Hepatocyte (in vitro differentiated cells): Measurements from ENCODE around the gene SLC12A7. TPM values are rescaled to one million over a fixed set of nuclear protein-coding genes. Genes with fewer than 3 reads are reported as not detected.

Experiments
- DNase-seq: peaks from one replicate; pipeline ENCODE4 v3.0.0-alpha.2; 2016; ENCODE audit warnings: low spot score
- H2AFZ ChIP-seq: fragments of 200-600 bp; sonication (generic); 2 replicates; pipeline ENCODE4 v1.6.0; 2016; ENCODE audit warnings: antibody characterized with exemption, mild to moderate bottlenecking
- H3K27ac ChIP-seq: fragments of 200-600 bp; sonication (generic); 2 replicates; pipeline ENCODE4 v1.5.1; 2016; ENCODE audit warnings: mild to moderate bottlenecking
- H3K27me3 ChIP-seq: fragments of 200-600 bp; sonication (generic); 2 replicates; pipeline ENCODE4 v1.6.1; 2016
- H3K36me3 ChIP-seq: fragments of 200-600 bp; sonication (generic); replicated peaks from 2 replicates; pipeline ENCODE4 v1.5.1; 2016; ENCODE audit warnings: low read depth; ENCODE audit not compliant: insufficient read depth
- H3K4me1 ChIP-seq: fragments of 200-600 bp; sonication (generic); 2 replicates; pipeline ENCODE4 v1.5.1; 2016; ENCODE audit warnings: mild to moderate bottlenecking, moderate library complexity; ENCODE audit not compliant: insufficient read depth
- H3K4me2 ChIP-seq: fragments of 200-600 bp; sonication (generic); 2 replicates; pipeline ENCODE4 v1.6.0; 2016
- H3K4me3 ChIP-seq: fragments of 200-600 bp; sonication (generic); 2 replicates; pipeline ENCODE4 v1.5.1; 2016; ENCODE audit warnings: mild to moderate bottlenecking
- H3K79me2 ChIP-seq: fragments of 200-600 bp; sonication (generic); 2 replicates; pipeline ENCODE4 v1.6.0; 2017; ENCODE audit warnings: mild to moderate bottlenecking
- H3K9me2 ChIP-seq: fragments of 200-600 bp; sonication (generic); replicated peaks from 2 replicates; pipeline ENCODE4 v1.6.0; 2017; ENCODE audit warnings: mild to moderate bottlenecking; ENCODE audit not compliant: insufficient read depth
- H3K9me3 ChIP-seq: fragments of 200-600 bp; sonication (generic); 2 replicates; pipeline ENCODE4 v1.5.1; 2016; ENCODE audit warnings: low read depth, mild to moderate bottlenecking
- H4K20me1 ChIP-seq: fragments of 200-600 bp; sonication (generic); 2 replicates; pipeline ENCODE4 v1.6.0; 2016; ENCODE audit warnings: mild to moderate bottlenecking; ENCODE audit not compliant: insufficient read depth, poor library complexity, severe bottlenecking
- EZH2 ChIP-seq: fragments of 200-600 bp; sonication (generic); IDR thresholded peaks from 2 replicates; pipeline ENCODE4 v1.6.1; 2016; ENCODE audit warnings: antibody characterized with exemption, mild to moderate bottlenecking, borderline replicate concordance
- EZH2phosphoT487 ChIP-seq: fragments of 200-600 bp; sonication (generic); IDR thresholded peaks from one replicate; pipeline ENCODE4 v1.6.1; 2018; ENCODE audit warnings: antibody characterized with exemption, mild to moderate bottlenecking, low read depth, moderate library complexity; ENCODE audit not compliant: unreplicated experiment, severe bottlenecking
- WGBS: methylation state at CpG from one replicate; pipeline ENCODE4 v1.1.6; 2016; ENCODE audit warnings: low lambda C conversion rate; ENCODE audit errors: missing lambda C conversion rate; 5-methylcytosine and 5-hydroxymethylcytosine counted together
- polyA plus RNA-seq: library from polyadenylated mRNA; unstranded; fragments of >200 nt; fragmentation: Nextera tagmentation; extraction: Ambion mirVana; gene quantifications from 2 replicates; pipeline ENCODE4 v1.2.1, GENCODE V29; 2016
- total RNA-seq: library from RNA; depleted of rRNA; stranded (reverse); fragments of >200 nt; gene quantifications from 2 replicates; pipeline ENCODE4 v1.2.3, GENCODE V29; 2014
- TF ChIP-seq, protein P1 (sequence below): fragments of 200-600 bp; sonication (generic); IDR thresholded peaks from 2 replicates; pipeline ENCODE4 v1.5.1; 2016; ENCODE audit warnings: antibody characterized with exemption, mild to moderate bottlenecking; ENCODE audit not compliant: poor library complexity

Gene SLC12A7
- total and polyA plus RNA-seq, 2 experiments from 2014 or later, result 30.2 to 34.3 TPM

DNA sequence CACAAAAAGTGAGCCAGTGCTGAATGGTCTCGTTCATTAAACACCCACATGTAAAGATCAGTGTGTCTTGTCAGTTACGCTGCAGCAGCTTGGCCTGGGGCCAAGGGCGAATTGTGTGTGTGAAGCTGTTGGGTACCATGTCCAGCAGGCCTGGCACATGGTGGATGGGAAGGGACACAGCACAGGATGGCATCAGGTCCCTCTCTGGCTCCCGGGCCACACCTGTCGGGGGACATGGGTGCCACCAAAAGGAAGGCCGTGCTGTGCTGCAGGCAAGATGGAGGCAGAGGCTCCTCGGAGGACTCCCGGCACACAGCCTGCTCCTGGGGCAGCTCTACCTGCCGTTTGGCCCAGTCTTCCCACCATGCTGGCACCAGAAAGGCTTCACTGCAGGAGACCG is 71.3 kb downstream of the SLC12A7 start:
- Histone ChIP-seq H3K9me3 (no peaks in the 10 kb centered on the region), H3K9me2 (no peaks in the 10 kb centered on the region), H3K4me3 (no peak overlapping the region), H3K36me3 (no peaks in the 10 kb centered on the region), H4K20me1 (no peaks in the 10 kb centered on the region), H3K27ac (no peak overlapping the region), H3K79me2 (no peaks in the 10 kb centered on the region), H3K27me3 (no peaks in the 10 kb centered on the region), H2AFZ (no peak overlapping the region), H3K4me1 (no peaks in the 10 kb centered on the region), H3K4me2 (no peak overlapping the region)
- TF ChIP-seq, protein P1, sequence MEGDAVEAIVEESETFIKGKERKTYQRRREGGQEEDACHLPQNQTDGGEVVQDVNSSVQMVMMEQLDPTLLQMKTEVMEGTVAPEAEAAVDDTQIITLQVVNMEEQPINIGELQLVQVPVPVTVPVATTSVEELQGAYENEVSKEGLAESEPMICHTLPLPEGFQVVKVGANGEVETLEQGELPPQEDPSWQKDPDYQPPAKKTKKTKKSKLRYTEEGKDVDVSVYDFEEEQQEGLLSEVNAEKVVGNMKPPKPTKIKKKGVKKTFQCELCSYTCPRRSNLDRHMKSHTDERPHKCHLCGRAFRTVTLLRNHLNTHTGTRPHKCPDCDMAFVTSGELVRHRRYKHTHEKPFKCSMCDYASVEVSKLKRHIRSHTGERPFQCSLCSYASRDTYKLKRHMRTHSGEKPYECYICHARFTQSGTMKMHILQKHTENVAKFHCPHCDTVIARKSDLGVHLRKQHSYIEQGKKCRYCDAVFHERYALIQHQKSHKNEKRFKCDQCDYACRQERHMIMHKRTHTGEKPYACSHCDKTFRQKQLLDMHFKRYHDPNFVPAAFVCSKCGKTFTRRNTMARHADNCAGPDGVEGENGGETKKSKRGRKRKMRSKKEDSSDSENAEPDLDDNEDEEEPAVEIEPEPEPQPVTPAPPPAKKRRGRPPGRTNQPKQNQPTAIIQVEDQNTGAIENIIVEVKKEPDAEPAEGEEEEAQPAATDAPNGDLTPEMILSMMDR, result no peak
- TF ChIP-seq EZH2, result no peak
- no peak for TF ChIP-seq EZH2phosphoT487
- WGBS, result 97% methylated on average over 10 of the region's 10 CpGs
- no peak for DNase-seq

- no peaks in the 10 kb centered on the region for H3K36me3 ChIP-seq
- H3K9me3 ChIP-seq, result no peaks in the 10 kb centered on the region
- no peaks in the 10 kb centered on the region for H3K9me2 ChIP-seq
- H3K27me3 ChIP-seq, result no peaks in the 10 kb centered on the region
- no peak overlapping the region for H3K4me2 ChIP-seq
- no peak overlapping the region for H3K4me3 ChIP-seq
- no peaks in the 10 kb centered on the region for H4K20me1 ChIP-seq
- DNase-seq, result no peak
- no peaks in the 10 kb centered on the region for H3K79me2 ChIP-seq
- no peaks in the 10 kb centered on the region for H3K4me1 ChIP-seq
- H2AFZ ChIP-seq, result no peak overlapping the region
- no peak overlapping the region for H3K27ac ChIP-seq
- 92% methylated on average over 18 of the region's 18 CpGs for WGBS
- no peak for TF ChIP-seq EZH2phosphoT487
- TF ChIP-seq, protein P1, result no peak
- TF ChIP-seq EZH2, result no peak
These were observed 72.1 kb downstream of the SLC12A7 start for GRCh38 chr5:1039706-1040260.

- H3K36me3 ChIP-seq, result no peaks in the 10 kb centered on the region
- no peaks in the 10 kb centered on the region for H3K4me1 ChIP-seq
- no peaks in the 10 kb centered on the region for H3K9me3 ChIP-seq
- no peaks in the 10 kb centered on the region for H3K9me2 ChIP-seq
- no peak overlapping the region for H3K4me2 ChIP-seq
- TF ChIP-seq EZH2 (no peak), EZH2phosphoT487 (no peak)
- TF ChIP-seq, protein P1, result no peak
- no peak overlapping the region for H3K4me3 ChIP-seq
- no peaks in the 10 kb centered on the region for H3K79me2 ChIP-seq
- H3K27ac ChIP-seq, result no peak overlapping the region
- no peaks in the 10 kb centered on the region for H3K27me3 ChIP-seq
- no peak for DNase-seq
- 87% methylated on average over 16 of the region's 16 CpGs for WGBS
- H4K20me1 ChIP-seq, result no peaks in the 10 kb centered on the region
- no peak overlapping the region for H2AFZ ChIP-seq
These were observed 72.7 kb downstream of the SLC12A7 start for GRCh38 chr5:1039210-1039548.
